Liver (tissue), 9 donors: ENCODE results near the gene PAN3. TPM values are rescaled to one million over a fixed set of nuclear protein-coding genes. Genes with fewer than 3 reads are reported as not detected.

ENCODE experiments used
- DNase-seq: peaks from one replicate; pipeline ENCODE4 v3.0.0-alpha.2; 2017; ENCODE audit warnings: low spot score
- H3K27ac ChIP-seq, 2 donors: one replicate each; pipeline ENCODE4 v1.7.0; 2013; ENCODE audit warnings: inconsistent platforms in 2 of 2, low read length in 2 of 2, control low read depth in 1 of 2, low read depth in 1 of 2, mild to moderate bottlenecking in 1 of 2
- H3K27me3 ChIP-seq, 4 donors: one replicate each; pipeline versions ENCODE4 v1.6.1 to v1.7.0; 2013; ENCODE audit warnings: low read length in 3 of 4, inconsistent platforms in 1 of 4, mild to moderate bottlenecking in 1 of 4, moderate library complexity in 1 of 4; ENCODE audit not compliant: control insufficient read depth in 4 of 4, insufficient read depth in 4 of 4
- H3K36me3 ChIP-seq, 4 donors: one replicate each; pipeline versions ENCODE4 v1.6.1 to v1.7.0; 2013; ENCODE audit warnings: low read length in 3 of 4, mild to moderate bottlenecking in 3 of 4, low read depth in 1 of 4, moderate library complexity in 1 of 4; ENCODE audit not compliant: control insufficient read depth in 4 of 4, insufficient read depth in 3 of 4
- H3K4me1 ChIP-seq, 4 donors: one replicate each; pipeline versions ENCODE4 v1.6.1 to v1.7.0; 2013; ENCODE audit warnings: low read length in 3 of 4, mild to moderate bottlenecking in 3 of 4, moderate library complexity in 1 of 4; ENCODE audit not compliant: control insufficient read depth in 4 of 4, insufficient read depth in 4 of 4
- H3K4me3 ChIP-seq, 3 donors: one replicate each; pipeline versions ENCODE4 v1.6.1 to v1.7.0; 2013; ENCODE audit warnings: low read length in 3 of 3, control low read depth in 1 of 3, low read depth in 1 of 3, mild to moderate bottlenecking in 1 of 3
- H3K9ac ChIP-seq, 2 donors: one replicate each; pipeline ENCODE4 v1.7.0; 2013; ENCODE audit warnings: low read length in 2 of 2, mild to moderate bottlenecking in 2 of 2, moderate library complexity in 2 of 2, control low read depth in 1 of 2, low read depth in 1 of 2
- H3K9me3 ChIP-seq, 4 donors: one replicate each; pipeline versions ENCODE4 v1.6.1 to v1.7.0; 2013; ENCODE audit warnings: low read length in 3 of 4; ENCODE audit not compliant: control insufficient read depth in 4 of 4
- ATF3 ChIP-seq: IDR thresholded peaks from 2 replicates; pipeline ENCODE4 v1.6.1; 2016; ENCODE audit warnings: antibody characterized with exemption
- CTCF ChIP-seq: fragments of 150-350 bp; IDR thresholded peaks from 2 replicates; pipeline ENCODE4 v1.5.1; 2017; ENCODE audit warnings: improper control_type of control experiment, low read depth, low read length; ENCODE audit not compliant: missing input control
- EGR1 ChIP-seq, 2 donors: IDR thresholded peaks; 2 replicates each; pipeline ENCODE4 v1.6.1; 2016 to 2018; ENCODE audit warnings: antibody characterized with exemption in 2 of 2, low read depth in 2 of 2
- FOXA1 ChIP-seq: IDR thresholded peaks from 2 replicates; pipeline ENCODE4 v1.6.1; 2016; ENCODE audit warnings: antibody characterized with exemption
- FOXA2 ChIP-seq: IDR thresholded peaks from 2 replicates; pipeline ENCODE4 v1.6.1; 2016; ENCODE audit warnings: antibody characterized with exemption
- GABPA ChIP-seq, 2 donors: IDR thresholded peaks in 1 of 2; conservative IDR thresholded peaks in 1 of 2; 2 replicates each; pipeline ENCODE4 v1.6.1; 2016; ENCODE audit warnings: antibody characterized with exemption in 2 of 2, mild to moderate bottlenecking in 1 of 2, moderate library complexity in 1 of 2
- HNF4A ChIP-seq, 2 donors: conservative IDR thresholded peaks; 2 replicates each; pipeline ENCODE4 v1.6.1; 2016; ENCODE audit warnings: antibody characterized with exemption in 2 of 2, mild to moderate bottlenecking in 2 of 2
- HNF4G ChIP-seq: IDR thresholded peaks from 2 replicates; pipeline ENCODE4 v1.6.1; 2016; ENCODE audit warnings: antibody characterized with exemption
- JUND ChIP-seq, 2 donors: IDR thresholded peaks; 2 replicates each; pipeline ENCODE4 v1.6.1; 2016; ENCODE audit warnings: antibody characterized with exemption in 2 of 2
- MAX ChIP-seq: IDR thresholded peaks from 2 replicates; pipeline ENCODE4 v1.6.1; 2016; ENCODE audit warnings: antibody characterized with exemption
- NR2F2 ChIP-seq: IDR thresholded peaks from 2 replicates; pipeline ENCODE4 v1.6.1; 2016; ENCODE audit warnings: antibody characterized with exemption
- RAD21 ChIP-seq, 2 donors: IDR thresholded peaks; 2 replicates each; pipeline ENCODE4 v1.6.1; 2016; ENCODE audit warnings: antibody characterized with exemption in 2 of 2, mild to moderate bottlenecking in 2 of 2
- REST ChIP-seq: IDR thresholded peaks from 2 replicates; pipeline ENCODE4 v1.6.1; 2016; ENCODE audit warnings: antibody characterized with exemption, mild to moderate bottlenecking
- RXRA ChIP-seq, 2 donors: IDR thresholded peaks; 2 replicates each; pipeline ENCODE4 v1.6.1; 2017 to 2018; ENCODE audit warnings: antibody characterized with exemption in 2 of 2, mild to moderate bottlenecking in 1 of 2
- SP1 ChIP-seq: IDR thresholded peaks from 2 replicates; pipeline ENCODE4 v1.6.1; 2018; ENCODE audit warnings: antibody characterized with exemption, mild to moderate bottlenecking
- TAF1 ChIP-seq: conservative IDR thresholded peaks from 2 replicates; pipeline ENCODE4 v1.6.1; 2016; ENCODE audit warnings: antibody characterized with exemption, mild to moderate bottlenecking
- YY1 ChIP-seq: IDR thresholded peaks from 2 replicates; pipeline ENCODE4 v1.6.1; 2016; ENCODE audit warnings: antibody characterized with exemption, mild to moderate bottlenecking
- ZBTB33 ChIP-seq: IDR thresholded peaks from 2 replicates; pipeline ENCODE4 v1.6.1; 2016; ENCODE audit warnings: antibody characterized with exemption
- WGBS: extraction: QIAGEN DNeasy Blood & Tissue Kit; methylation state at CpG from one replicate; pipeline ENCODE4 v1.1.7; 2013; 5-methylcytosine and 5-hydroxymethylcytosine counted together
- polyA plus RNA-seq, 2 donors: library from polyadenylated mRNA; stranded (reverse) in 1 of 2; unstranded in 1 of 2; fragments of 200-250 nt in 1 of 2; fragments of >200 nt in 1 of 2; fragmentation: Nextera tagmentation in 1 of 2; extraction: Ambion mirVana in 1 of 2; gene quantifications; one replicate each; pipeline versions ENCODE4 v1.2.1 to v1.2.3, GENCODE V29; 2013 to 2015
- total RNA-seq, 2 donors: library from RNA; depleted of rRNA; stranded (reverse); fragments of >200 nt; gene quantifications; one replicate each; pipeline ENCODE4 v1.2.3, GENCODE V29; 2014
- donor health status: healthy.
- donor health status: healthy.
- donor health status: healthy.
- donor health status: healthy.
- donor health status: healthy.

PAN3 gene
- total and polyA plus RNA-seq, 4 donors = 2.9 to 22.8 (median 11.6) TPM

GRCh38 chr13:28258417-28258816 is 120.1 kb downstream of the PAN3 start:
- Histone ChIP-seq H3K4me3 (no peak overlapping the region), H3K27ac (no peak overlapping the region), H3K27me3 (no peaks in the 10 kb centered on the region), H3K4me1 (peaks cover 0 to 7% (median 0%) of the 10 kb centered on the region in 4 donors), H3K36me3 (peaks cover 8 to 32% (median 19%) of the 10 kb centered on the region in 4 donors), H3K9ac (no peak overlapping the region), H3K9me3 (no peaks in the 10 kb centered on the region)
- no peak for TF ChIP-seq HNF4A (conservative IDR thresholded peaks at IDR 0.05)
- 87% methylated on average over 3 of the region's 3 CpGs for WGBS
- no peak for DNase-seq

- H3K9me3 ChIP-seq = no peaks in the 10 kb centered on the region
- WGBS = 98% methylated on average over 4 of the region's 4 CpGs
- H3K27ac ChIP-seq = no peak overlapping the region
- H3K36me3 ChIP-seq = peaks cover 1 to 30% (median 19%) of the 10 kb centered on the region in 4 donors
- no peaks in the 10 kb centered on the region for H3K27me3 ChIP-seq
- no peak overlapping the region for H3K4me3 ChIP-seq
- no peak for TF ChIP-seq FOXA2
- TF ChIP-seq YY1 = no peak
- TF ChIP-seq RAD21 (IDR thresholded peaks at IDR 0.05) = no peak
- TF ChIP-seq JUND (IDR thresholded peaks at IDR 0.05) = no peak
- no peak for TF ChIP-seq HNF4A (conservative IDR thresholded peaks at IDR 0.05)
- TF ChIP-seq NR2F2 = no peak
- no peak for TF ChIP-seq SP1
- TF ChIP-seq MAX = no peak
- no peak for TF ChIP-seq REST
- TF ChIP-seq FOXA1 = no peak
- TF ChIP-seq ATF3 = no peak
- TF ChIP-seq CTCF = no peak
- TF ChIP-seq ZBTB33 = no peak
- no peak for TF ChIP-seq RXRA (IDR thresholded peaks at IDR 0.05)
- TF ChIP-seq HNF4G = no peak
- no peak for TF ChIP-seq EGR1 (IDR thresholded peaks at IDR 0.05; ENCODE audit: low read depth in 2 of 2)
- TF ChIP-seq GABPA (IDR thresholded peaks at IDR 0.05 in 1 of 2, conservative IDR thresholded peaks at IDR 0.05 in 1 of 2) = no peak
- TF ChIP-seq TAF1 = no peak
- no peak for DNase-seq
- H3K9ac ChIP-seq = no peak overlapping the region
- no peaks in the 10 kb centered on the region for H3K4me1 ChIP-seq
These were observed 129.2 kb downstream of the PAN3 start for GRCh38 chr13:28267497-28267896.
